GM19438 (cell line): ENCODE results near the gene USH2A.

ENCODE experiments used
- ATAC-seq: cut with Tn5 transposase; IDR thresholded peaks from one replicate; pipeline ENCODE4 v1.9.1; 2021; ENCODE audit warnings: low read depth; ENCODE audit not compliant: unreplicated experiment

Gene USH2A

GRCh38 chr1:215890438-215890837 is 532.8 kb downstream of the USH2A start:
- ATAC-seq: no peak

- ATAC-seq: no peak
These were observed 533.4 kb downstream of the USH2A start for GRCh38 chr1:215889871-215890270.

GRCh38 chr1:215888159-215888558 is 535.1 kb downstream of the USH2A start:
- no peak for ATAC-seq

GRCh38 chr1:215887627-215888026 is 535.6 kb downstream of the USH2A start:
- no peak for ATAC-seq

GRCh38 chr1:215883004-215883403 is 540.2 kb downstream of the USH2A start:
- ATAC-seq: no peak

GRCh38 chr1:215878843-215879242 is 544.4 kb downstream of the USH2A start:
- ATAC-seq: no peak

- no peak for ATAC-seq
These were observed 545.1 kb downstream of the USH2A start for GRCh38 chr1:215878128-215878527.

- ATAC-seq: no peak
These were observed 545.7 kb downstream of the USH2A start for GRCh38 chr1:215877452-215877951.

GRCh38 chr1:215875712-215876111 is 547.5 kb downstream of the USH2A start:
- ATAC-seq: no peak

- ATAC-seq: no peak
These were observed 548.0 kb downstream of the USH2A start for GRCh38 chr1:215875236-215875635.

- no peak for ATAC-seq
These were observed 550.6 kb downstream of the USH2A start for GRCh38 chr1:215872658-215873057.

- ATAC-seq: no peak
These were observed 554.7 kb downstream of the USH2A start for GRCh38 chr1:215868500-215868899.

GRCh38 chr1:215865060-215865459 is 558.2 kb downstream of the USH2A start:
- no peak for ATAC-seq

- ATAC-seq: no peak
These were observed 559.5 kb downstream of the USH2A start for GRCh38 chr1:215863796-215864195.

GRCh38 chr1:215860833-215861232 is 562.4 kb downstream of the USH2A start:
- no peak for ATAC-seq

GRCh38 chr1:215857317-215857716 is 565.9 kb downstream of the USH2A start:
- ATAC-seq: no peak

GRCh38 chr1:215845234-215845891 is 577.9 kb downstream of the USH2A start:
- no peak for ATAC-seq

- no peak for ATAC-seq
These were observed 578.5 kb downstream of the USH2A start for GRCh38 chr1:215844777-215845176.

GRCh38 chr1:215844266-215844665 is 579.0 kb downstream of the USH2A start:
- ATAC-seq: no peak

- ATAC-seq: no peak
These were observed 580.3 kb downstream of the USH2A start for GRCh38 chr1:215842905-215843304.

- ATAC-seq: no peak
These were observed 587.3 kb downstream of the USH2A start for GRCh38 chr1:215835951-215836350.

GRCh38 chr1:215833941-215834729 is 589.1 kb downstream of the USH2A start:
- ATAC-seq: no peak
